Endothelial cell of umbilical vein (primary cell): Measurements from ENCODE around the gene C16orf89. TPM values are rescaled to one million over a fixed set of nuclear protein-coding genes. Genes with fewer than 3 reads are reported as not detected.
"Not testable (repeated sequence)": the region's sequence is repeated elsewhere in the genome, so short reads cannot be mapped to it uniquely, and the experiment has no call there.

ENCODE experiments used
- Bru-seq: library from RNA; stranded (reverse); fragments of 400-500 nt; gene quantifications from one replicate; lab custom pipeline; 2021; lab: Mats Ljungman, UMichigan
- BruChase-seq, 2 experiments: library from RNA; stranded (reverse); fragments of 400-500 nt; gene quantifications; one replicate each; lab custom pipeline; 2021; lab: Mats Ljungman, UMichigan
- BruUV-seq: library from RNA; stranded (reverse); fragments of 400-500 nt; replicated peaks from 2 replicates; lab custom pipeline; 2021; lab: Mats Ljungman, UMichigan
- CTCF ChIA-PET: fragments of 300-600, 350-600 bp; sonication (Branson Sonifier 250); formaldehyde crosslinking; loops from one replicate; lab custom pipeline; 2021; ENCODE audit warnings: antibody characterized with exemption, inconsistent platforms; lab: Charles Lee
- POLR2A ChIA-PET: fragments of 300-600, 350-600 bp; sonication (Branson Sonifier 250); formaldehyde crosslinking; loops from one replicate; lab custom pipeline; 2021; ENCODE audit warnings: antibody characterized with exemption, inconsistent platforms; lab: Charles Lee
- DNase-seq: peaks from one replicate; pipeline ENCODE4 v3.0.0-alpha.2; 2011; ENCODE audit warnings: low read depth, low spot score
- FAIRE-seq: peaks from 2 replicates; lab custom pipeline; 2011; peaks lifted over from hg19 to GRCh38; lab: Jason Lieb, UNC
- H2AFZ ChIP-seq: 2 replicates; pipeline ENCODE4 v1.6.0; 2012; ENCODE audit warnings: low read depth, low read length, control low read depth, inconsistent platforms
- H3K27ac ChIP-seq: 2 replicates; pipeline ENCODE4 v1.5.1; 2011; ENCODE audit warnings: low read depth, mild to moderate bottlenecking, control low read depth, low read length, moderate library complexity; ENCODE audit not compliant: insufficient read depth
- H3K27me3 ChIP-seq, 2 experiments: 2 replicates each; pipeline versions ENCODE4 v1.6.0 to v1.6.1; 2011; ENCODE audit warnings: low read length in 2 of 2, mixed read lengths in 1 of 2; ENCODE audit not compliant: control insufficient read depth in 2 of 2, insufficient read depth in 2 of 2
- H3K36me3 ChIP-seq, 2 experiments: 2 replicates in 1 of 2; 3 replicates in 1 of 2; pipeline ENCODE4 v1.5.1; 2011; ENCODE audit warnings: low read length in 2 of 2, mild to moderate bottlenecking in 1 of 2, moderate library complexity in 1 of 2; ENCODE audit not compliant: control insufficient read depth in 2 of 2, insufficient read depth in 2 of 2; ENCODE audit errors: extremely low read depth in 1 of 2
- H3K4me1 ChIP-seq: 3 replicates; pipeline ENCODE4 v1.5.1; 2011; ENCODE audit warnings: mild to moderate bottlenecking, low read length; ENCODE audit not compliant: control insufficient read depth, insufficient read depth; ENCODE audit errors: extremely low read depth
- H3K4me2 ChIP-seq: 2 replicates; pipeline ENCODE4 v1.6.1; 2011; ENCODE audit warnings: low read length, control low read depth, mixed read lengths; ENCODE audit not compliant: insufficient read depth
- H3K4me3 ChIP-seq, 3 experiments: fragments of 200-600 bp in 1 of 3; sonication (generic), shearing (Covaris generic) in 1 of 3; replicated peaks in 1 of 3; 2 replicates each; pipeline ENCODE4 v1.5.1; 2011 to 2016; ENCODE audit warnings: control low read depth in 3 of 3, low read length in 3 of 3, mild to moderate bottlenecking in 2 of 3, inconsistent platforms in 1 of 3, low read depth in 1 of 3, moderate library complexity in 1 of 3; ENCODE audit not compliant: insufficient read depth in 1 of 3
- H3K79me2 ChIP-seq: 2 replicates; pipeline ENCODE4 v1.6.0; 2012; ENCODE audit warnings: low read length, inconsistent platforms; ENCODE audit not compliant: control insufficient read depth, insufficient read depth
- H3K9ac ChIP-seq: replicated peaks from 2 replicates; pipeline ENCODE3; 2011; ENCODE audit warnings: low read length, control low read depth; ENCODE audit not compliant: insufficient read depth; ENCODE audit errors: extremely low read depth
- H3K9me1 ChIP-seq: replicated peaks from 3 replicates; pipeline ENCODE4 v1.6.0; 2011; ENCODE audit warnings: mild to moderate bottlenecking, low read length; ENCODE audit not compliant: control insufficient read depth, insufficient read depth; ENCODE audit errors: extremely low read depth
- H3K9me3 ChIP-seq: replicated peaks from 2 replicates; pipeline ENCODE4 v1.5.1; 2012; ENCODE audit warnings: low read length, inconsistent platforms; ENCODE audit not compliant: control insufficient read depth, insufficient read depth
- H4K20me1 ChIP-seq: replicated peaks from 2 replicates; pipeline ENCODE3; 2011; ENCODE audit warnings: mild to moderate bottlenecking, low read length; ENCODE audit not compliant: control insufficient read depth, insufficient read depth; ENCODE audit errors: extremely low read depth
- CTCF ChIP-seq, 2 donors: IDR thresholded peaks; 1 replicate in 1 of 2; 2 replicates in 1 of 2; pipeline ENCODE4 v1.5.1; 2011; ENCODE audit warnings: low read length in 2 of 2, mild to moderate bottlenecking in 2 of 2, moderate library complexity in 2 of 2, control low read depth in 1 of 2, inconsistent platforms in 1 of 2, low read depth in 1 of 2; ENCODE audit not compliant: insufficient read depth in 1 of 2; ENCODE audit errors: extremely low read depth in 1 of 2
- EZH2 ChIP-seq: IDR thresholded peaks from 2 replicates; pipeline ENCODE4 v1.6.1; 2012; ENCODE audit warnings: borderline replicate concordance, low read depth, mild to moderate bottlenecking, moderate library complexity, low read length, inconsistent platforms; ENCODE audit not compliant: severe bottlenecking
- FOS ChIP-seq: IDR thresholded peaks from 2 replicates; pipeline ENCODE4 v1.6.1; 2011; ENCODE audit warnings: mild to moderate bottlenecking, low read length, moderate library complexity, borderline replicate concordance; ENCODE audit not compliant: insufficient read depth
- GATA2 ChIP-seq: IDR thresholded peaks from 2 replicates; pipeline ENCODE4 v1.7.0; 2011; ENCODE audit warnings: low read depth, mild to moderate bottlenecking, moderate library complexity, mixed read lengths, low read length; ENCODE audit not compliant: insufficient read length, insufficient read depth
- JUN ChIP-seq: IDR thresholded peaks from 2 replicates; pipeline ENCODE4 v1.6.1; 2011; ENCODE audit warnings: borderline replicate concordance, low read depth; ENCODE audit not compliant: insufficient read length, insufficient read depth
- MAX ChIP-seq: IDR thresholded peaks from 2 replicates; pipeline ENCODE4 v1.6.1; 2011; ENCODE audit not compliant: insufficient read depth, insufficient read length
- MYC ChIP-seq: IDR thresholded peaks from one replicate; pipeline ENCODE4 v1.6.1; 2011; ENCODE audit warnings: mild to moderate bottlenecking, low read depth, low read length
- POLR2A ChIP-seq: IDR thresholded peaks from 2 replicates; pipeline ENCODE4 v1.6.1; 2012; ENCODE audit warnings: low read depth, mild to moderate bottlenecking, control low read depth, low read length
- POLR2AphosphoS5 ChIP-seq: IDR thresholded peaks from 2 replicates; pipeline ENCODE4 v1.6.1; 2012; ENCODE audit warnings: low read depth, mild to moderate bottlenecking, control low read depth, low read length, moderate library complexity; ENCODE audit not compliant: insufficient read depth
- dilution Hi-C: fragments of 300-500 bp; cut with MboI; formaldehyde crosslinking; loops from one replicate; pipeline ENCODE4 v1.15.0; 2019; ENCODE audit warnings: low sequenced_read_pairs; ENCODE audit not compliant: extremely low pct_ligation_motif_present
- intact Hi-C: fragments of 100-400 bp; cut with micrococcal nuclease; formaldehyde crosslinking; loops from one replicate; pipeline ENCODE4 v1.10.0; 2022
- long read RNA-seq: library from polyadenylated mRNA; stranded (forward); transcript quantifications from one replicate; pipeline ENCODE4 v2.0.0, GENCODE V29; 2021
- polyA minus RNA-seq, 3 experiments: library from RNA; depleted of rRNA, polyadenylated mRNA; stranded (reverse); fragments of >200 nt; gene quantifications; 1 replicate in 1 of 3; 2 replicates in 2 of 3; pipeline ENCODE4 v1.2.3, GENCODE V29; 2011
- polyA plus RNA-seq, 4 experiments: library from polyadenylated mRNA; depleted of rRNA in 3 of 4; stranded (reverse) in 3 of 4; unstranded in 1 of 4; fragments of >200 nt; gene quantifications; 2 replicates each; pipeline versions ENCODE4 v1.2.1 to v1.2.3, GENCODE V29; 2011 to 2012; ENCODE audit warnings: missing spikeins in 1 of 4
- total RNA-seq: library from RNA; stranded (reverse); gene quantifications from 2 replicates; pipeline ENCODE4 v1.2.3, GENCODE V29; 2021

C16orf89 gene, protein sequence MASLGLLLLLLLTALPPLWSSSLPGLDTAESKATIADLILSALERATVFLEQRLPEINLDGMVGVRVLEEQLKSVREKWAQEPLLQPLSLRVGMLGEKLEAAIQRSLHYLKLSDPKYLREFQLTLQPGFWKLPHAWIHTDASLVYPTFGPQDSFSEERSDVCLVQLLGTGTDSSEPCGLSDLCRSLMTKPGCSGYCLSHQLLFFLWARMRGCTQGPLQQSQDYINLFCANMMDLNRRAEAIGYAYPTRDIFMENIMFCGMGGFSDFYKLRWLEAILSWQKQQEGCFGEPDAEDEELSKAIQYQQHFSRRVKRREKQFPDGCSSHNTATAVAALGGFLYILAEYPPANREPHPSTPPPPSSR
- not detected in 2 replicates for total RNA-seq
- not detected in 2 replicates for polyA plus RNA-seq
- polyA plus RNA-seq (2011; cell fraction: cytosol; rRNA removed): not detected in 2 replicates
- polyA plus RNA-seq (2011; cell fraction: nucleus; rRNA removed): not detected in 2 replicates
- polyA plus RNA-seq (2012): not detected in 2 replicates
- polyA minus RNA-seq: not detected in 2 replicates
- polyA minus RNA-seq (2011; cell fraction: cytosol; rRNA and poly(A)+ RNA removed): not detected
- not detected in 2 replicates for polyA minus RNA-seq (2011; cell fraction: nucleus; rRNA and poly(A)+ RNA removed)
- percentile 4 among the genes with signal in this experiment for Bru-seq, nascent RNA
- not detected for BruChase-seq, experiment 1, labeled RNA remaining after a 6-hour chase
- not detected for BruChase-seq, experiment 2, labeled RNA remaining after a 2-hour chase
- long read RNA-seq: 0 reads

DNA sequence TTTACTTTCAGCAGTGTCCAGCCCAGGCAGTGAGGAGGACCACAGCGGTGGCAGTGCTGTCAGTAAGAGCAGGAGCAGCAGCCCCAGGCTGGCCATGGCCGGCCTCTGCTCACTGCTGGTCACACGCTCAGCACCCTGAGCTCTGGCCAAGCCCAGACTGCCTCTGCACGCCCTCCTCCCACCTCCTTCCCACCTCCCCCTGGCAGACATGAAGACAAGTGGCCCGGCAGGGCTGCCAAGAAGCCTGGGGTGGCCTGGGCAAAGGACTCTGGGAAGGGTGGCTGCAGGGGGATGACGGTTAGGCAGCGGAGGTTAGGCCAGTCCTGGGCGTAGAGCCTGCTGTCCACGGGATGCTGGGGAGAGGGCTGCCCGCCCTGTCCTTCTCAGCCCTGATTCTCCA lies at the start of gene C16orf89:
Gene C16orf89, minus strand, starts transcription at position 144 of the 400 bp plus-strand sequence. Its CDS starts 48 bp downstream, at position 96.
- ChIA-PET CTCF (no interaction called here), POLR2A (no interaction called here)
- FAIRE-seq (no peak), DNase-seq (no peak)
- H3K4me2 ChIP-seq: no peak within 1 kb of the TSS
- no peaks in the 10 kb centered on the region for H3K79me2 ChIP-seq
- dilution Hi-C loops: no loop called here
- H4K20me1 ChIP-seq: no peaks in the 10 kb centered on the region
- H3K9me1 ChIP-seq: no peaks in the 10 kb centered on the region
- BruUV-seq: no TSS peak
- H3K9me3 ChIP-seq: no peaks in the 10 kb centered on the region
- no peak within 1 kb of the TSS for H2AFZ ChIP-seq
- no peak within 1 kb of the TSS for H3K9ac ChIP-seq
- H3K27ac ChIP-seq: no peak within 1 kb of the TSS
- intact Hi-C loops: no loop called here
- no peak within 1 kb of the TSS for H3K4me3 ChIP-seq
- TF ChIP-seq JUN: no peak
- TF ChIP-seq CTCF (IDR thresholded peaks at IDR 0.05; ENCODE audit: extremely low read depth in 1 of 2, insufficient read depth in 1 of 2, low read depth in 1 of 2, low read length in 2 of 2): no peak
- no peak for TF ChIP-seq MYC
- TF ChIP-seq MAX: no peak
- TF ChIP-seq FOS: no peak
- no peak for TF ChIP-seq POLR2AphosphoS5
- TF ChIP-seq POLR2A: no peak
- TF ChIP-seq EZH2: no peak
- TF ChIP-seq GATA2: no peak
- no peaks in the 10 kb centered on the region for H3K4me1 ChIP-seq
- peaks cover 0 to 3% of the 10 kb centered on the region in 2 experiments for H3K27me3 ChIP-seq
- no peaks in the 10 kb centered on the region for H3K36me3 ChIP-seq

DNA sequence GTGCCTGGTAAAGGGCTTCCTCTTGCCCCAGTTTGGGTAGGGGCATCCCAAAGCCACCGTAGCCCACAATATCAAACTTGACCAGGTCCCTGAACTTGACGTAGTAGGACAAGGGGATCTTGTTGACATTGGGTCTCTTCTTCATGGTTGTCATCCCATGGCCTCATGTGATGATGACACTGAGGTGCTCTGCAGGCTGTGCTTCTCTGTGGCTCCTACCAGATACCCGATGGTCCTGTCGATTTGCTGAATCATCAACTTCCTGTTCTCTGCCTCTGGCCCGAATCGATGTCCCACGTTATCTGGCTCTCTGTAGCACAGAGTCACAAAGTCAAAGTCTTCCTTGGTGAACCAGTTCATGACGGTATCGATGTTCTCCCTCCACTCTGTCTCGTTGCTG lies 45.2 kb upstream of the C16orf89 start:
- POLR2A ChIA-PET, dilution Hi-C loops: not testable (repeated sequence)

More for the DNA sequence above, 45.2 kb upstream of the C16orf89 start:
- H4K20me1 ChIP-seq, H3K9ac ChIP-seq, CTCF ChIA-PET, H3K9me1 ChIP-seq, H3K4me2 ChIP-seq, intact Hi-C loops, H3K36me3 ChIP-seq, H3K79me2 ChIP-seq, H3K4me3 ChIP-seq, H3K27ac ChIP-seq, FAIRE-seq, H3K4me1 ChIP-seq, BruUV-seq, H3K27me3 ChIP-seq, H3K9me3 ChIP-seq, DNase-seq, H2AFZ ChIP-seq: not testable (repeated sequence)
